Sigmoid colon (tissue), 3 donors: Measurements from ENCODE around the gene DONSON.

ENCODE experiments used
- CTCF ChIP-seq, 4 experiments: fragments of 450-650 bp in 3 of 4; fragments of 200-600 bp in 1 of 4; IDR thresholded peaks; one replicate each; pipeline ENCODE4 v1.5.1; 2016 to 2019; ENCODE audit warnings: antibody characterized with exemption in 4 of 4, mild to moderate bottlenecking in 3 of 4, moderate library complexity in 2 of 4
- POLR2A ChIP-seq, 2 donors: fragments of 450-650 bp; IDR thresholded peaks; one replicate each; pipeline ENCODE4 v1.6.1; 2016; ENCODE audit warnings: antibody characterized with exemption in 2 of 2, mild to moderate bottlenecking in 2 of 2, moderate library complexity in 2 of 2

GRCh38 chr21:33550772-33551660 is 37.5 kb downstream of the DONSON start:
- TF ChIP-seq POLR2A (IDR thresholded peaks at IDR 0.05): no peak
- no peak for TF ChIP-seq CTCF (IDR thresholded peaks at IDR 0.05)
